Measurements from ENCODE around the gene REEP3.
"Not testable (repeated sequence)": the region's sequence is repeated elsewhere in the genome, so short reads cannot be mapped to it uniquely, and the experiment has no call there.

DNA sequence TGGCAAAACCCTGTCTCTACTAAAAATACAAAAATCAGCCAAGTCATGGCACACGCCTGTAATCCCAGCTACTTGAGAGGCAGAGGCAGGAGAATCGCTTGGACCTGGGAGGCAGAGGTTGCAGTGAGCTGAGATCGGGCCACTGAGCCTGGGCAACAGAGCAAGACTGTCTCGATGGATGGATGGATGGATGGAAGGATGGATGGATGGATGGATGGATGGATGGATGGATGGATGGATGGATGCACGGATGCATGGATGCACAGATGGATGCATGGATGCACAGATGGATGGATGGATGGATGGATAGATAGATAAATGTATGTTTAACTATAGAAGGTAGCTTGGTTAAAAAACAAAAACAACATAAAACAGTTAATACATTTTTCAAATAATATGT is 20.6 kb upstream of the REEP3 start:
- TF ChIP-seq, protein P1, sequence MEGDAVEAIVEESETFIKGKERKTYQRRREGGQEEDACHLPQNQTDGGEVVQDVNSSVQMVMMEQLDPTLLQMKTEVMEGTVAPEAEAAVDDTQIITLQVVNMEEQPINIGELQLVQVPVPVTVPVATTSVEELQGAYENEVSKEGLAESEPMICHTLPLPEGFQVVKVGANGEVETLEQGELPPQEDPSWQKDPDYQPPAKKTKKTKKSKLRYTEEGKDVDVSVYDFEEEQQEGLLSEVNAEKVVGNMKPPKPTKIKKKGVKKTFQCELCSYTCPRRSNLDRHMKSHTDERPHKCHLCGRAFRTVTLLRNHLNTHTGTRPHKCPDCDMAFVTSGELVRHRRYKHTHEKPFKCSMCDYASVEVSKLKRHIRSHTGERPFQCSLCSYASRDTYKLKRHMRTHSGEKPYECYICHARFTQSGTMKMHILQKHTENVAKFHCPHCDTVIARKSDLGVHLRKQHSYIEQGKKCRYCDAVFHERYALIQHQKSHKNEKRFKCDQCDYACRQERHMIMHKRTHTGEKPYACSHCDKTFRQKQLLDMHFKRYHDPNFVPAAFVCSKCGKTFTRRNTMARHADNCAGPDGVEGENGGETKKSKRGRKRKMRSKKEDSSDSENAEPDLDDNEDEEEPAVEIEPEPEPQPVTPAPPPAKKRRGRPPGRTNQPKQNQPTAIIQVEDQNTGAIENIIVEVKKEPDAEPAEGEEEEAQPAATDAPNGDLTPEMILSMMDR (IDR thresholded peaks at IDR 0.05): not testable (repeated sequence)
- TF ChIP-seq EZH2 (IDR thresholded peaks at IDR 0.05; ENCODE audit: borderline replicate concordance, insufficient read depth, low read depth, low read length, poor library complexity, severe bottlenecking): not testable (repeated sequence)

Measured in B cell (primary cell).